ENCODE measurements around the gene TULP4. TPM values are rescaled to one million over a fixed set of nuclear protein-coding genes. Genes with fewer than 3 reads are reported as not detected.
"Not testable (repeated sequence)": the region's sequence is repeated elsewhere in the genome, so short reads cannot be mapped to it uniquely, and the experiment has no call there.

The TULP4 gene
- total and polyA plus RNA-seq, 8 donors, result 18.6 to 86.8 (median 21.7) TPM

DNA sequence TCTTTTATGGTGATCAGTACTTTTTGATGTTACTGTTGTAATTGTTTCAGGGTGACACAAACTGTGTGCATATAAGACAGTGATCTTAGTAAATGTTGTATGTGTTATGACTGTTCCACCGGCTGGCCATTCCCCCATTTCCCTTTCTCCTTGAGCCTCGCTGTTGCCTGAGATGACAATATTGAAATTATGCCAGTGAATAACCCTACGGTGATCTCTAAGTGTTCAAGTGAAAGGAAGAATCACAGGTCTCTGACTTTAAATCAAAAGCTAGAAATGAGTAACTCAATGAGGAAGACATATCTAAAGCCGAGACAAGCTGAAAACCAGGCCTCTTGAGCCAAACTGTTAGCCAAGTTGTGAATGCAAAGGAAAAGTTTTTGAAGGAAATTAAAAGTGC, 32.3 kb downstream of the TULP4 start:
- DNase-seq (no peak), ATAC-seq (no peak)
- H3K9me3 ChIP-seq, result peaks cover 0 to 18% of the 10 kb centered on the region in 2 donors
- H3K36me3 ChIP-seq, result no peaks in the 10 kb centered on the region
- H3K27ac ChIP-seq, result no peak overlapping the region
- H3K4me3 ChIP-seq, result no peak overlapping the region
- no peaks in the 10 kb centered on the region for H3K27me3 ChIP-seq
- H3K4me1 ChIP-seq, result no peaks in the 10 kb centered on the region
- intact Hi-C loops (cut with DNase I), result no loop called here
- TF ChIP-seq, protein P1, sequence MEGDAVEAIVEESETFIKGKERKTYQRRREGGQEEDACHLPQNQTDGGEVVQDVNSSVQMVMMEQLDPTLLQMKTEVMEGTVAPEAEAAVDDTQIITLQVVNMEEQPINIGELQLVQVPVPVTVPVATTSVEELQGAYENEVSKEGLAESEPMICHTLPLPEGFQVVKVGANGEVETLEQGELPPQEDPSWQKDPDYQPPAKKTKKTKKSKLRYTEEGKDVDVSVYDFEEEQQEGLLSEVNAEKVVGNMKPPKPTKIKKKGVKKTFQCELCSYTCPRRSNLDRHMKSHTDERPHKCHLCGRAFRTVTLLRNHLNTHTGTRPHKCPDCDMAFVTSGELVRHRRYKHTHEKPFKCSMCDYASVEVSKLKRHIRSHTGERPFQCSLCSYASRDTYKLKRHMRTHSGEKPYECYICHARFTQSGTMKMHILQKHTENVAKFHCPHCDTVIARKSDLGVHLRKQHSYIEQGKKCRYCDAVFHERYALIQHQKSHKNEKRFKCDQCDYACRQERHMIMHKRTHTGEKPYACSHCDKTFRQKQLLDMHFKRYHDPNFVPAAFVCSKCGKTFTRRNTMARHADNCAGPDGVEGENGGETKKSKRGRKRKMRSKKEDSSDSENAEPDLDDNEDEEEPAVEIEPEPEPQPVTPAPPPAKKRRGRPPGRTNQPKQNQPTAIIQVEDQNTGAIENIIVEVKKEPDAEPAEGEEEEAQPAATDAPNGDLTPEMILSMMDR (IDR thresholded peaks at IDR 0.05), result no peak

DNA sequence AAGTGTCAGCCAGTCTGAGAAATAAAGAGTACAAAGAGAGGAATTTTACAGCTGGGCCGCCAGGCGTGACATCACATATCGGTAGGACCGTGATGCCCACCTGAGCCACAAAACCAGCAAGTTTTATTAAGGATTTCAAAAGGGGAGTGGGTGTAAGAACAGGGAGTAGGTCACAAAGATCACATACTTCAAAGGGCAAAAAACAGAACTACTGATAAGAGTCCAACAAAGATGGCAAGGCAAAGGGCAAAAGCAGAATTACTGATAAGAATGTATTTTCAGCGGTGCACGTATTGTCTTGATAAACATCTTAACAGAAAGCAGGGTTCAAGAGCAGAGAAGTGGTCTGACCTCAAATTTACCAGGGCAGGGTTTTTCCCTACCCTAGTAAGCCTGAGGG, 33.2 kb downstream of the TULP4 start:
- DNase-seq; intact Hi-C loops (cut with DNase I); H3K36me3 ChIP-seq; H3K27me3 ChIP-seq; ATAC-seq; H3K4me3 ChIP-seq; H3K4me1 ChIP-seq; H3K27ac ChIP-seq: not testable (repeated sequence)
- H3K9me3 ChIP-seq, result peaks cover 0 to 18% of the 10 kb centered on the region in 2 donors

DNA sequence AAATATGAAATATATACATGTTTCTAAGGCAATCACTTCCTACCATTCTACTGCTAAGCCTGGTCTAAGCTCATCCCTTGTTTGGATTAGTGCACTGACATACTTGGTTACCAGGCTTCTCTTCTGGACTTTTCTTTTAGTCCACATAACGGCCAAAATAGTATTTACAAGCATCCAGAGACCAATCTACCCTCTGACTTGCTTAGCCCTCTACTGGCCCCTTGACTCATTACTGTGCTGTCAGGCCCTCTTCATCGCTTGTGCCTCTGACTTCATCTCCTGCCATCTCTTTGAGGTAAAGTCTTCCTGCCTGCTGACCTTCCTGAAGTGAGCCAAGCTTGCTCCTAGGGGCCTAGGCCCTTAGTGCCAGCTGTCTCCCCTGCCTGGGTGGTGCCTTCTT, 35.1 kb downstream of the TULP4 start:
- TF ChIP-seq, protein P1 (IDR thresholded peaks at IDR 0.05), result no peak
- DNase-seq, result no peak
- peaks cover 0 to 18% of the 10 kb centered on the region in 2 donors for H3K9me3 ChIP-seq
- no peaks in the 10 kb centered on the region for H3K4me1 ChIP-seq
- no peak for ATAC-seq
- intact Hi-C loops (cut with DNase I), result no loop called here
- H3K36me3 ChIP-seq, result no peaks in the 10 kb centered on the region
- H3K27me3 ChIP-seq, result no peaks in the 10 kb centered on the region
- no peak overlapping the region for H3K27ac ChIP-seq
- H3K4me3 ChIP-seq, result no peak overlapping the region

DNA sequence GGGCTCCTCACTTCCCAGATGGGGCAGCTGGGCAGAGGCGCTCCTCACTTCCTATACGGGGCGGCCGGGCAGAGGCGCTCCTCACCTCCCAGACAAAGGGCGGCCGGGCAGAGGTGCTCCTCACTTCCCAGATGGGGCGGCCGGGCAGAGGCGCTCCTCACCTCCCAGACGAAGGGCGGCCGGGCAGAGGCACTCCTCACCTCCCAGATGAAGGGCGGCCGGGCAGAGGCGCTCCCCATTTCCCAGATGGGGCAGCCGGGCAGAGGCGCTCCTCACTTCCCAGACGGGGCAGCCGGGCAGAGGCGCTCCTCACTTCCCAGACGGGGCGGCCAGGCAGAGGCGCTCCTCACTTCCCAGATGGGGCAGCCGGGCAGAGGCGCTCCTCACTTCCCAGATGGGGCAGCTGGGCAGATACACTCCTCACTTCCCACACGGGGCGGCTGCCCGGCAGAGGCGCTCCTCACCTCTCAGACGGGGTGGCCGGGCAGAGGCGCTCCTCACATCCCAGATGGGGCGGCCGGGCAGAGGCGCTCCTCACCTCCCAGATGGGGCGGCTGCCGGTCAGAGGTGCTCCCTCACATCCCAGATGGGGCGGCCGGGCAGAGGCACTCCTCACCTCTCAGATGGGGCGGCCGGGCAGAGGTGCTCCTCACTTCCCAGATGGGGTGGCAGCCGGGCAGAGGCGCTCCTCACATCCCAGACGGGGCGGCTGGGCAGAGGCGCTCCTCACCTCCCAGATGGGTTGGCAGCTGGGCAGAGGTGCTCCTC, 36.7 kb downstream of the TULP4 start:
- ATAC-seq; H3K27me3 ChIP-seq; H3K4me1 ChIP-seq; H3K36me3 ChIP-seq; H3K27ac ChIP-seq; H3K4me3 ChIP-seq; intact Hi-C loops (cut with DNase I): not testable (repeated sequence)
- DNase-seq, result peak in 1 of 4 donors; percentile 54
- peaks cover 0 to 18% of the 10 kb centered on the region in 2 donors for H3K9me3 ChIP-seq

DNA sequence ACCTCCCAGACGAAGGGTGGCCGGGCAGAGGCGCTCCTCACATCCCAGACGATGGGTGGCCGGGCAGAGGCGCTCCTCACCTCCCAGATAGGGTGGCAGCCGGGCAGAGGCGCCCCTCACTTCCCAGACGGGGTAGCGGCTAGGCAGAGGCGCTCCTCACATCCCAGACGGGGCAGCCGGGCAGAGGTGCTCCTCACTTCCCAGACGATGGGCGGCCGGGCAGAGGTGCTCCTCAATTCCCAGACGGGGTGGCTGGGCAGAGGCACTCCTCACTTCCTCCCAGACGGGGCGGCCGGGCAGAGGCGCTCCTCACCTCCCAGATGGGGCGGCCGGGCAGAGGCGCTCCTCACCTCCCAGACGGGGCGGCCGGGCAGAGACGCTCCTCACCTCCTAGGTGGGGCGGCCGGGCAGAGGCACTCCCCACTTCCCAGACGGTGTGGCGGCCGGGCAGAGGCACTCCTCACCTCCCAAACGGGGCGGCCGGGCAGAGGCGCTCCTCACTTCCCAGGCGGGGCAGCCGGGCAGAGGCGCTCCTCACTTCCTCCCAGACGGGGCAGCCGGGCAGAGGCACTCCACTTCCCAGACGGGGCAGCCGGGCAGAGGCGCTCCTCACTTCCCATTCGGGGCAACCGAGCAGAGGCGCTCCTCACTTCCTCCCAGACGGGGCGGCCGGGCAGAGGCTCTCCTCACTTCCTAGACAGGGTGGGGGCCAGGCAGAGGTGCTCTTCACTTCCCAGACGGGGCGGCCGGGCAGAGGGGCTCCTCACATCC, 37.4 kb downstream of the TULP4 start:
- H3K27ac ChIP-seq; H3K36me3 ChIP-seq; ATAC-seq; H3K27me3 ChIP-seq; H3K4me3 ChIP-seq; intact Hi-C loops (cut with DNase I); H3K4me1 ChIP-seq: not testable (repeated sequence)
- H3K9me3 ChIP-seq, result peaks cover 0 to 18% of the 10 kb centered on the region in 2 donors
- DNase-seq, result peak in 1 of 4 donors; percentile 63

DNA sequence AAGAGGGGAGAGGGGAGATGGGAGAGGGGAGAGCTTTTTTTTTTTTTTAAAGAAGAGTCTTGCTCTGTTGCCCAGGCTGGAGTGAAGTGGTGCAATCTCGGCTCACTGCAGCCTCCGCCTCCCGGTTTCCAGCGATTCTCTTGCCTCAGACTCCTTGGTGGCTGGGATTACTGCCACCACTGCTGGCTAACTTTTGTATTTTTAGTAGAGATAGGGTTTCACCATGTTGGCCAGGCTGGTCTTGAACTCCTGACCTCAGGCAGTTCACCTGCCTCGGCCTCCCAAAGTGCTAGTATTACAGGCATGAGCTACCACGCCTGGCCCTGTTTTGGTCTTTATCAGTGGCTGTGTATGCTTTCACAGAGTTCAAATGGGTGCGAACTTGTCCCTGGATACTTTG, 38.5 kb downstream of the TULP4 start:
- DNase-seq; ATAC-seq; H3K36me3 ChIP-seq; H3K27me3 ChIP-seq; intact Hi-C loops (cut with DNase I); H3K9me3 ChIP-seq; H3K27ac ChIP-seq; H3K4me1 ChIP-seq; H3K4me3 ChIP-seq: not testable (repeated sequence)
